GM08714 (cell line): ENCODE data around the gene TNFSF12.

Experiments used
- H3K4me3 ChIP-seq: fragments of 200-500 bp; sonication (Bioruptor generic); 2 replicates; pipeline ENCODE4 v1.5.1; 2014; ENCODE audit warnings: mild to moderate bottlenecking, low read length, inconsistent platforms
- ZNF274 ChIP-seq: IDR thresholded peaks from 2 replicates; pipeline ENCODE4 v1.6.1; 2012; ENCODE audit warnings: mild to moderate bottlenecking, low read depth, low read length

Gene TNFSF12

DNA sequence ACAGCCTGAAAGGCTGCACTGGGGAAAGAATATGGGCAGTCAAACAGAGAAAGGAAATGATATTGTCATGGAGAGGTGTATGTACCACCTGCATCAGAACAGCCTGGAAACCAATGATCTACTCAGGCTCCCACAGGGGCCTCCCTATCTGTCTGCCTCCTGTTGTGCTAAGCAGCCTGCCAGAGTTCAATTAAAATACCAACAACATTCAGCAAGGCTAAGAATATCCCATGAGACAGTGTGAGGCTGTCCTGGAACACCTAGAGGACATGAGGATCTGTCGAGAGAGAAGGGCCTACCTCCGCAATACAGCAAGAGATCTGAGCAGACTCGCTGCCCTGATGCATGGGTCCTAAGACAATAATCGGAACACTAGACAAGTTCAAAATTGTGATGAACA, 57.4 kb downstream of the TNFSF12 start:
- no peak overlapping the region for H3K4me3 ChIP-seq
- TF ChIP-seq ZNF274: no peak
